ENCODE measurements around the gene CAMK2D.

DNA sequence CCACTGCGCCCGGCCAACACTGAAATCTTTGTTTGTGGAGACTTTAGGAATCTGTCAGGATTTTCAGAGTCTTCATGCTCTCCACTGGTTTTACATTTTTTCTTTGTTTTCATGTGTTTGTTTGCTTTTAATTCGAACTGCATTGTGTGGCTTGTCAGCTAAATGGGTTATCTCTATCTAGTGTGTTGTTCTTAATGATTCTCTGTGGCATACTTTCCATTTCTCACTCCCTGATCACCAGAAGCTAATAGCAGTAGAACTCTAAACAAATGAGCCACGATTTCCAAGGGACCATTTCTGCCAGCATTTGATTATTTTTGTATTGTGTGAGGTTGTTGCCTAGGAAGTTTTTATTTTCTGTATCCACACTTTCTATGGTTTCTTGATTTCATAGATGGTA is 352.4 kb downstream of the CAMK2D start:
- TF ChIP-seq TAF1 (IDR thresholded peaks at IDR 0.05; ENCODE audit: borderline replicate concordance, insufficient read depth, low read length) (no peak), POLR2AphosphoS5 (IDR thresholded peaks at IDR 0.05; ENCODE audit: low read depth, low read length) (no peak), SIN3A (IDR thresholded peaks at IDR 0.05; ENCODE audit: borderline replicate concordance, insufficient read depth, low read length) (no peak), REST (IDR thresholded peaks at IDR 0.05; ENCODE audit: insufficient read depth in 1 of 2, low read depth in 2 of 2, low read length in 2 of 2) (no peak), FOXP2 (optimal IDR thresholded peaks at IDR 0.05; ENCODE audit: borderline replicate concordance, extremely low read depth, extremely low read length, insufficient read depth) (no peak)

Measured in PFSK-1 (cell line).